ENCODE results near the gene RPS6KA2. TPM values are rescaled to one million over a fixed set of nuclear protein-coding genes. Genes with fewer than 3 reads are reported as not detected.

The RPS6KA2 gene
- polyA plus RNA-seq, 1 donor (not counting 4 experiments of a cell fraction or from before 2014, with no cell fraction given): 8.2 TPM

- H3K9ac ChIP-seq (ENCODE audit: control insufficient read depth, extremely low read depth, insufficient read depth, low read length): no peak overlapping the region
- no peaks in the 10 kb centered on the region for H4K20me1 ChIP-seq (ENCODE audit: control insufficient read depth, extremely low read depth, insufficient read depth, low read length)
- dilution Hi-C loops (cut with MboI; ENCODE audit: extremely low pct_ligation_motif_present, low sequenced_read_pairs): no loop called here
- H3K9me3 ChIP-seq (ENCODE audit: control insufficient read depth, low read depth, low read length): no peaks in the 10 kb centered on the region
- H3K4me1 ChIP-seq (ENCODE audit: control insufficient read depth, extremely low read depth, insufficient read depth, low read length): no peaks in the 10 kb centered on the region
- H3K9me1 ChIP-seq (ENCODE audit: control insufficient read depth, extremely low read depth, insufficient read depth, low read length): no peaks in the 10 kb centered on the region
- no peaks in the 10 kb centered on the region for H3K36me3 ChIP-seq (ENCODE audit: control insufficient read depth in 2 of 2, extremely low read depth in 1 of 2, insufficient read depth in 2 of 2, low read length in 2 of 2)
- FAIRE-seq (no peak), DNase-seq (ENCODE audit: low read depth, low spot score) (no peak)
- no peaks in the 10 kb centered on the region for H3K79me2 ChIP-seq (ENCODE audit: control insufficient read depth, insufficient read depth, low read length)
- no peaks in the 10 kb centered on the region for H3K27me3 ChIP-seq (ENCODE audit: control insufficient read depth, extremely low read depth, insufficient read depth, low read length)
- no peak overlapping the region for H3K27ac ChIP-seq (ENCODE audit: control insufficient read depth, insufficient read depth, low read length)
- TF ChIP-seq EZH2 (IDR thresholded peaks at IDR 0.05; ENCODE audit: low read length): no peak
- no peak for TF ChIP-seq CTCF (optimal IDR thresholded peaks at IDR 0.05 in 1 of 3, IDR thresholded peaks at IDR 0.05 in 1 of 3, conservative IDR thresholded peaks at IDR 0.05 in 1 of 3; ENCODE audit: extremely low read depth in 1 of 3, insufficient read depth in 2 of 3, low read length in 3 of 3)
- no peak overlapping the region for H3K4me3 ChIP-seq (ENCODE audit: control insufficient read depth in 2 of 3, extremely low read depth in 1 of 3, insufficient read depth in 2 of 3, low read depth in 1 of 3, low read length in 3 of 3)
- H2AFZ ChIP-seq (ENCODE audit: control insufficient read depth, low read length): no peak overlapping the region
- no peak overlapping the region for H3K4me2 ChIP-seq (ENCODE audit: control insufficient read depth, extremely low read depth, insufficient read depth, low read depth, low read length)
These were observed 124.6 kb downstream of the RPS6KA2 start for GRCh38 chr6:166502453-166502852.

- no peak for DNase-seq (ENCODE audit: low read depth, low spot score)
- dilution Hi-C loops (cut with MboI; ENCODE audit: extremely low pct_ligation_motif_present, low sequenced_read_pairs): no loop called here
- Histone ChIP-seq H3K4me1 (ENCODE audit: control insufficient read depth, extremely low read depth, insufficient read depth, low read length) (no peaks in the 10 kb centered on the region), H3K27me3 (ENCODE audit: control insufficient read depth, extremely low read depth, insufficient read depth, low read length) (no peaks in the 10 kb centered on the region), H3K9me3 (ENCODE audit: control insufficient read depth, low read depth, low read length) (no peaks in the 10 kb centered on the region), H3K36me3 (ENCODE audit: control insufficient read depth in 2 of 2, extremely low read depth in 1 of 2, insufficient read depth in 2 of 2, low read length in 2 of 2) (no peaks in the 10 kb centered on the region), H3K4me3 (ENCODE audit: control insufficient read depth in 2 of 3, extremely low read depth in 1 of 3, insufficient read depth in 2 of 3, low read depth in 1 of 3, low read length in 3 of 3) (no peak overlapping the region), H3K9ac (ENCODE audit: control insufficient read depth, extremely low read depth, insufficient read depth, low read length) (no peak overlapping the region), H2AFZ (ENCODE audit: control insufficient read depth, low read length) (no peak overlapping the region), H3K27ac (ENCODE audit: control insufficient read depth, insufficient read depth, low read length) (no peak overlapping the region), H3K9me1 (ENCODE audit: control insufficient read depth, extremely low read depth, insufficient read depth, low read length) (no peaks in the 10 kb centered on the region), H4K20me1 (ENCODE audit: control insufficient read depth, extremely low read depth, insufficient read depth, low read length) (no peaks in the 10 kb centered on the region), H3K4me2 (ENCODE audit: control insufficient read depth, extremely low read depth, insufficient read depth, low read depth, low read length) (no peak overlapping the region), H3K79me2 (ENCODE audit: control insufficient read depth, insufficient read depth, low read length) (no peaks in the 10 kb centered on the region)
- TF ChIP-seq CTCF (optimal IDR thresholded peaks at IDR 0.05 in 1 of 3, IDR thresholded peaks at IDR 0.05 in 1 of 3, conservative IDR thresholded peaks at IDR 0.05 in 1 of 3; ENCODE audit: extremely low read depth in 1 of 3, insufficient read depth in 2 of 3, low read length in 3 of 3): no peak
- no peak for TF ChIP-seq EZH2 (IDR thresholded peaks at IDR 0.05; ENCODE audit: low read length)
- no peak for FAIRE-seq
These were observed 125.8 kb downstream of the RPS6KA2 start for GRCh38 chr6:166501246-166501645.
